ENCODE data around the gene EIF5.

DNA sequence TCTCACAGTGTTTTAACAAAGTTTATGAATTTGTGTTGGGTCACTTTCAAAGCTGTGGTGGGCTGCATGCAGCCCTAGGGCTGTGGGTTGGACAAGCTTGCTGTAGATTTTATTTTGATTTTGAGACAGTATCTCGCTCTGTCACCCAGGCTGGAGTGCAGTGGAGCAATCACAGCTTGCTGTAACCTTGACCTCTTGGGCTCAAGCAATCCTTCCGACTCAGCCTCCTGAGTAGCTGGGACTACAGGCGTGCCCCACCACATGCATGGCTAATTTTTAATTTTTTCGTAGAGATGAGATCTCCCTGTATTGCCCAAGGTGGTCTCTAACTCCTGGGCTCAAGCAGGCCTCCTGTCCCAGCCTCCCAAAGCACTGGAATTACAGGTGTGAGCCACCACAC lies 56.6 kb downstream of the EIF5 start:
- TF ChIP-seq TAF1 (IDR thresholded peaks at IDR 0.05; ENCODE audit: borderline replicate concordance, low read depth, low read length) (no peak), POLR2A (IDR thresholded peaks at IDR 0.05; ENCODE audit: low read depth, low read length) (no peak)
